ENCODE measurements around the gene ENDOU.
A peak's percentile ranks its signal among the peaks of the same experiment; 100 is the strongest.

ENDOU gene

GRCh38 chr12:47725091-47725772 lies at the start of gene ENDOU:
Gene ENDOU, minus strand, starts transcription at chr12:47725490. Its CDS starts 77 bp downstream, at chr12:47725413.
- no peak for DNase-seq (ENCODE audit: low read depth)

GRCh38 chr12:47774663-47775062 lies 49.4 kb upstream of the ENDOU start:
- no peak for DNase-seq (ENCODE audit: low read depth)

- no peak for DNase-seq (ENCODE audit: low read depth)
These were observed 48.7 kb upstream of the ENDOU start for GRCh38 chr12:47773858-47774580.

GRCh38 chr12:47773062-47773857 lies 48.0 kb upstream of the ENDOU start, which contains the start of gene SLC48A1:
Gene SLC48A1, plus strand, starts transcription at chr12:47773238. Its CDS starts 67 bp downstream, at chr12:47773305.
- no peak for DNase-seq (ENCODE audit: low read depth)

- no peak for DNase-seq (ENCODE audit: low read depth)
These were observed 47.4 kb upstream of the ENDOU start for GRCh38 chr12:47772738-47773061.

GRCh38 chr12:47772094-47772660 lies 46.9 kb upstream of the ENDOU start:
- no peak for DNase-seq (ENCODE audit: low read depth)

- DNase-seq (ENCODE audit: low read depth), result no peak
These were observed 46.0 kb upstream of the ENDOU start for GRCh38 chr12:47771304-47771703.

- no peak for DNase-seq (ENCODE audit: low read depth)
These were observed 44.9 kb upstream of the ENDOU start for GRCh38 chr12:47770086-47770726.

- DNase-seq (ENCODE audit: low read depth), result no peak
These were observed 44.2 kb upstream of the ENDOU start for GRCh38 chr12:47769234-47770085.

GRCh38 chr12:47768323-47768811 lies 43.1 kb upstream of the ENDOU start:
- no peak for DNase-seq (ENCODE audit: low read depth)

GRCh38 chr12:47767216-47767724 lies 42.0 kb upstream of the ENDOU start:
- peak; percentile 39 for DNase-seq (ENCODE audit: low read depth)

GRCh38 chr12:47766502-47767215 lies 41.4 kb upstream of the ENDOU start:
- no peak for DNase-seq (ENCODE audit: low read depth)

GRCh38 chr12:47763481-47764346 lies 38.4 kb upstream of the ENDOU start:
- no peak for DNase-seq (ENCODE audit: low read depth)

GRCh38 chr12:47762850-47763465 lies 37.7 kb upstream of the ENDOU start:
- DNase-seq (ENCODE audit: low read depth), result no peak

- peak; percentile 44 for DNase-seq (ENCODE audit: low read depth)
These were observed 33.8 kb upstream of the ENDOU start, which contains the start of gene RAPGEF3 for GRCh38 chr12:47758834-47759690. Gene RAPGEF3, minus strand, starts transcription at chr12:47758880. Its CDS starts 324 bp downstream, at chr12:47758556.

- no peak for DNase-seq (ENCODE audit: low read depth)
These were observed 33.2 kb upstream of the ENDOU start for GRCh38 chr12:47758584-47758833.

- no peak for DNase-seq (ENCODE audit: low read depth)
These were observed 32.7 kb upstream of the ENDOU start for GRCh38 chr12:47757840-47758583.
